Measurements from ENCODE around the gene IZUMO2.

DNA sequence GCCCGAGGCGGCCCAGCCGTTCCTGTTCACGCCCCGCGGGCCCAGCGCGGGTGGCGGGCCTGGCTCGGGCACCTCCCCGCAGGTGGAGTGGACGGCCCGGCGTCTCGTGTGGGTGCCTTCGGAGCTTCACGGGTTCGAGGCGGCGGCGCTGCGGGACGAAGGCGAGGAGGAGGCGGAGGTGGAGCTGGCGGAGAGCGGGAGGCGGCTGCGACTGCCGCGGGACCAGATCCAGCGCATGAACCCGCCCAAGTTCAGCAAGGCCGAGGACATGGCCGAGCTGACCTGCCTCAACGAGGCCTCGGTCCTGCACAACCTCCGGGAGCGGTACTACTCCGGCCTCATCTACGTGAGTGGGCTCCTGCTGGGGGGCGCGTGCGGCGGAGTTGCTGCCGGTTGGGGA is 47.3 kb upstream of the IZUMO2 start:
- TF ChIP-seq, protein P1, sequence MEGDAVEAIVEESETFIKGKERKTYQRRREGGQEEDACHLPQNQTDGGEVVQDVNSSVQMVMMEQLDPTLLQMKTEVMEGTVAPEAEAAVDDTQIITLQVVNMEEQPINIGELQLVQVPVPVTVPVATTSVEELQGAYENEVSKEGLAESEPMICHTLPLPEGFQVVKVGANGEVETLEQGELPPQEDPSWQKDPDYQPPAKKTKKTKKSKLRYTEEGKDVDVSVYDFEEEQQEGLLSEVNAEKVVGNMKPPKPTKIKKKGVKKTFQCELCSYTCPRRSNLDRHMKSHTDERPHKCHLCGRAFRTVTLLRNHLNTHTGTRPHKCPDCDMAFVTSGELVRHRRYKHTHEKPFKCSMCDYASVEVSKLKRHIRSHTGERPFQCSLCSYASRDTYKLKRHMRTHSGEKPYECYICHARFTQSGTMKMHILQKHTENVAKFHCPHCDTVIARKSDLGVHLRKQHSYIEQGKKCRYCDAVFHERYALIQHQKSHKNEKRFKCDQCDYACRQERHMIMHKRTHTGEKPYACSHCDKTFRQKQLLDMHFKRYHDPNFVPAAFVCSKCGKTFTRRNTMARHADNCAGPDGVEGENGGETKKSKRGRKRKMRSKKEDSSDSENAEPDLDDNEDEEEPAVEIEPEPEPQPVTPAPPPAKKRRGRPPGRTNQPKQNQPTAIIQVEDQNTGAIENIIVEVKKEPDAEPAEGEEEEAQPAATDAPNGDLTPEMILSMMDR (optimal IDR thresholded peaks at IDR 0.05 in 1 of 3, IDR thresholded peaks at IDR 0.05 in 1 of 3, conservative IDR thresholded peaks at IDR 0.05 in 1 of 3; ENCODE audit: extremely low read depth in 1 of 3, insufficient read depth in 2 of 3, low read length in 3 of 3), result no peak
- no peak for TF ChIP-seq EZH2 (IDR thresholded peaks at IDR 0.05; ENCODE audit: low read length)

All from keratinocyte (primary cell).